Suprapubic skin (tissue), 4 donors: ENCODE measurements around the gene KRTAP10-3. TPM values are rescaled to one million over a fixed set of nuclear protein-coding genes. Genes with fewer than 3 reads are reported as not detected.

ENCODE experiments used
- DNase-seq, 2 donors: peaks; one replicate each; pipeline ENCODE4 v3.0.0-alpha.2; 2019; ENCODE audit warnings: low spot score in 2 of 2
- H3K27ac ChIP-seq: fragments of 200-600 bp; sonication (generic); one replicate; pipeline ENCODE4 v1.5.1; 2019
- H3K27me3 ChIP-seq: fragments of 200-600 bp; sonication (generic); one replicate; pipeline ENCODE4 v1.5.1; 2019
- H3K36me3 ChIP-seq: fragments of 200-600 bp; sonication (generic); one replicate; pipeline ENCODE4 v1.5.1; 2019
- H3K4me1 ChIP-seq: fragments of 200-600 bp; sonication (generic); one replicate; pipeline ENCODE4 v1.5.1; 2019
- H3K4me3 ChIP-seq: fragments of 200-600 bp; sonication (generic); one replicate; pipeline ENCODE4 v1.5.1; 2019; ENCODE audit warnings: mild to moderate bottlenecking
- H3K9me3 ChIP-seq: fragments of 200-600 bp; sonication (generic); one replicate; pipeline ENCODE4 v1.5.1; 2019
- EP300 ChIP-seq: sonication (generic); formaldehyde crosslinking; IDR thresholded peaks from one replicate; pipeline ENCODE4 v1.6.1; 2017; ENCODE audit warnings: antibody characterized with exemption
- POLR2A ChIP-seq, 2 donors: fragments of 450-650 bp; IDR thresholded peaks; one replicate each; pipeline ENCODE4 v1.6.1; 2017; ENCODE audit warnings: antibody characterized with exemption in 2 of 2, mild to moderate bottlenecking in 2 of 2, moderate library complexity in 2 of 2
- POLR2AphosphoS5 ChIP-seq, 3 donors: sonication (generic); formaldehyde crosslinking; IDR thresholded peaks; one replicate each; pipeline ENCODE4 v1.6.1; 2017; ENCODE audit warnings: antibody characterized with exemption in 3 of 3
- WGBS: methylation state at CpG from one replicate; pipeline ENCODE4 v1.1.5; 2018; 5-methylcytosine and 5-hydroxymethylcytosine counted together
- total RNA-seq, 4 donors: library from RNA; depleted of rRNA; stranded (reverse); fragments of >200 nt; gene quantifications; one replicate each; pipeline ENCODE4 v1.1.0, GENCODE V29; 2016
- TF ChIP-seq, protein P1 (sequence below), 2 donors: fragments of 200-600 bp in 1 of 2; fragments of 450-650 bp in 1 of 2; sonication (generic) in 1 of 2; IDR thresholded peaks; one replicate each; pipeline ENCODE4 v1.5.1; 2016 to 2019; ENCODE audit warnings: antibody characterized with exemption in 2 of 2, mild to moderate bottlenecking in 1 of 2, moderate library complexity in 1 of 2

KRTAP10-3 gene
- total RNA-seq, 4 donors from 2014 or later: 1.1 to 5.8 (median 3.3) TPM; not detected in 1

GRCh38 chr21:44571844-44572782 lies 13.5 kb upstream of the KRTAP10-3 start:
- no peak overlapping the region for H3K27ac ChIP-seq
- no peaks in the 10 kb centered on the region for H3K9me3 ChIP-seq
- no peaks in the 10 kb centered on the region for H3K36me3 ChIP-seq
- no peak overlapping the region for H3K4me3 ChIP-seq
- DNase-seq: peak in 1 of 2 donors; percentile 67
- peaks cover 32% of the 10 kb centered on the region for H3K27me3 ChIP-seq
- peaks cover 4% of the 10 kb centered on the region for H3K4me1 ChIP-seq
- TF ChIP-seq POLR2A (IDR thresholded peaks at IDR 0.05) (no peak), EP300 (no peak), POLR2AphosphoS5 (IDR thresholded peaks at IDR 0.05) (no peak)
- TF ChIP-seq, protein P1, sequence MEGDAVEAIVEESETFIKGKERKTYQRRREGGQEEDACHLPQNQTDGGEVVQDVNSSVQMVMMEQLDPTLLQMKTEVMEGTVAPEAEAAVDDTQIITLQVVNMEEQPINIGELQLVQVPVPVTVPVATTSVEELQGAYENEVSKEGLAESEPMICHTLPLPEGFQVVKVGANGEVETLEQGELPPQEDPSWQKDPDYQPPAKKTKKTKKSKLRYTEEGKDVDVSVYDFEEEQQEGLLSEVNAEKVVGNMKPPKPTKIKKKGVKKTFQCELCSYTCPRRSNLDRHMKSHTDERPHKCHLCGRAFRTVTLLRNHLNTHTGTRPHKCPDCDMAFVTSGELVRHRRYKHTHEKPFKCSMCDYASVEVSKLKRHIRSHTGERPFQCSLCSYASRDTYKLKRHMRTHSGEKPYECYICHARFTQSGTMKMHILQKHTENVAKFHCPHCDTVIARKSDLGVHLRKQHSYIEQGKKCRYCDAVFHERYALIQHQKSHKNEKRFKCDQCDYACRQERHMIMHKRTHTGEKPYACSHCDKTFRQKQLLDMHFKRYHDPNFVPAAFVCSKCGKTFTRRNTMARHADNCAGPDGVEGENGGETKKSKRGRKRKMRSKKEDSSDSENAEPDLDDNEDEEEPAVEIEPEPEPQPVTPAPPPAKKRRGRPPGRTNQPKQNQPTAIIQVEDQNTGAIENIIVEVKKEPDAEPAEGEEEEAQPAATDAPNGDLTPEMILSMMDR (IDR thresholded peaks at IDR 0.05): no peak
- WGBS: 92% methylated on average over 37 of the region's 40 CpGs

DNA sequence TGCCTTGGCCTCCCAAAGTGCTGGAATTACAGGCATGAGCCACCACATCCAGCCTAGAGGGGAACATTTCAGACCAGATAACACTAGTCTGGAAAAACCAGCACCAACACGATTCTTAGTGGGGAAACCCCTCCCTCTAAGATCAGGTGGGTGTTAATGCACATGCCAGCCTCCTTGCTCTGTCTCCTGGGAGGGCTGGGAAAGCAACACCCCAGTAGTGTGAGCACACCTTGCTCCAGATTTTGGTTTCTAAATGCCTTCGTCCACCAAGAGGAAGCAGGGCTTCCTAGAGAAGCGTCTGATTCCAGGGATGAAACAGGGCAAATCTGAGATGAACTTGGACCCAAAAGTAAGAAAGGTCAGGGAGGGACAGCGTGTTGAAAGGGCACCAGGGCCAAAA lies 12.7 kb upstream of the KRTAP10-3 start:
- peaks cover 4% of the 10 kb centered on the region for H3K4me1 ChIP-seq
- H3K27me3 ChIP-seq: peaks cover 32% of the 10 kb centered on the region
- H3K27ac ChIP-seq: no peak overlapping the region
- no peaks in the 10 kb centered on the region for H3K9me3 ChIP-seq
- no peak for DNase-seq
- 73% methylated on average over 4 of the region's 4 CpGs for WGBS
- no peak for TF ChIP-seq POLR2A (IDR thresholded peaks at IDR 0.05)
- TF ChIP-seq, protein P1 (IDR thresholded peaks at IDR 0.05): no peak
- no peak for TF ChIP-seq POLR2AphosphoS5 (IDR thresholded peaks at IDR 0.05)
- TF ChIP-seq EP300: no peak
- no peaks in the 10 kb centered on the region for H3K36me3 ChIP-seq
- no peak overlapping the region for H3K4me3 ChIP-seq

DNA sequence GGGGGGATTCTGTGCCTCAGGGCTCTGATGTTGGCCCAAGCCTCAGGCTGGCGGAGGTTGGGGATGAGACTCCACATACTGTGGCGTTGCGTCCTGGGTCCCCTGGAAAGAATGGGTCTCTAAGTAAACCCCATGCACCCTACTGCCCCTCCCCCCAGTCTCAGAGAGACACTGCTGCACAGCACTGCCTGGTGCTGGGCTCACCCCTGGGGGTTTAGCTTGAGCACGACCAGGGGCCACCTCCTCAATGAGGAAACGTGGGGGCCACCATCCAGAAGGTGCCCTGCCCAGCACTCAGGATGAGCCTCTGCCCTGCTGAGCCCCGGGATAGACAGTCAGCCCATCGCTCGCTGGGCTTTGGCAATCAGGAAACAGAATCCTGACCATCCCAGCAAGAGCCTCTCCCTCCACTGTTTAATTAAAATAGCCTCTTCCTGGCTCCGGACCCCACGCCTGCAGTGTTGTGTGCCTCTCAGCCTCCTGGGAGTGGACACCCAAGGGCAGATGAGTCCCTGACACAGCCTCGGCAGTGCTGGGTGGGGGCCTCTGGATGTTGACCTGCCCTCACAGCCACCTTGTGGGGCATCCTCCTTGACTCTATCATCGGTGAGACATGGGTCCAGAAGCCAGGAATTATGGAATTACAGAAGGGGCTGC lies 11.4 kb upstream of the KRTAP10-3 start:
- no peaks in the 10 kb centered on the region for H3K9me3 ChIP-seq
- WGBS: 71% methylated on average over 1 of the region's 12 CpGs
- no peaks in the 10 kb centered on the region for H3K36me3 ChIP-seq
- H3K27ac ChIP-seq: no peak overlapping the region
- no peak for TF ChIP-seq POLR2A (IDR thresholded peaks at IDR 0.05)
- TF ChIP-seq POLR2AphosphoS5 (IDR thresholded peaks at IDR 0.05): no peak
- TF ChIP-seq EP300: no peak
- TF ChIP-seq, protein P1 (IDR thresholded peaks at IDR 0.05): no peak
- peaks cover 4% of the 10 kb centered on the region for H3K4me1 ChIP-seq
- no peak overlapping the region for H3K4me3 ChIP-seq
- H3K27me3 ChIP-seq: peaks cover 32% of the 10 kb centered on the region
- peak in 1 of 2 donors; percentile 28 for DNase-seq

- no peak for DNase-seq
- Histone ChIP-seq H3K4me3 (no peak overlapping the region), H3K27me3 (peaks cover 24% of the 10 kb centered on the region), H3K27ac (no peak overlapping the region), H3K4me1 (no peaks in the 10 kb centered on the region), H3K9me3 (no peaks in the 10 kb centered on the region), H3K36me3 (no peaks in the 10 kb centered on the region)
- 86% methylated on average over 15 of the region's 27 CpGs for whole genome bisulfite sequencing
- TF ChIP-seq POLR2A (IDR thresholded peaks at IDR 0.05) (no peak), POLR2AphosphoS5 (IDR thresholded peaks at IDR 0.05) (no peak), EP300 (no peak)
- TF ChIP-seq, protein P1 (IDR thresholded peaks at IDR 0.05): no peak
These were observed 10.3 kb upstream of the KRTAP10-3 start for GRCh38 chr21:44568667-44569556.
